ENCODE measurements around the gene SPATA31E1. TPM values are rescaled to one million over a fixed set of nuclear protein-coding genes. Genes with fewer than 3 reads are reported as not detected.

SPATA31E1 gene
- total RNA-seq, 4 donors from 2014 or later: not detected

DNA sequence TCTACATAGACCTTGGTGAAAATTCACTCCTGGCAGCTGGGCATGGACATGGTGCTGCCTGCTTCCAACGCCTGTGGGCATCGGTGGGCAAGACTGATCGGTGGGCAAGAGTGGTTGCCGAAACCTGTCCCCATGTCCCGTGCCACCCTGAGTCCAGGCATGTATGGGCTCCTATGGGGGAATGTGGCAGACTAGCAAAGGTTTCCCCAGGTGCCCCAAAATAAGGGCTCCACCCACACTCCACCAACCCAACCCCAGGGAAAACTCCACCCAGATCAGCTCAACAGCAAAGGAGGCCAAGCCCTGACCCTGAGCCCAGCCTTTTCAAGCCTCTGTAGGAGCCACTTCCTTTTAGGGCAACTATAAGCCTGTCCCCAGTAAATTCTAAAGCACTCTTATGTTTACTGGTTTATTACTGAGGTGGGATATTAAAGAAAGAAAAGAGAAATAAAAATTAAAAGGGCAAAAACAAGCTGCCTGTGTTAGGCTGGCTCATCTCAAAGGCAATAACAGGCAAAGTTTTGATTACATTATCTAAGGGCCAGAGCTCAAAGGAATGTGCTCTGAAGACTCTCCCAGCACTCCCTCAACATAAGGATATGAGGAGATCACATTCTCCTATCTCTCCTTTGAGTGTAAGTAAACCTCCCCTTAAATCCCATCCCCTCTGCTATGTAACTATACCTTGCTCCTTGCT lies 8.9 kb upstream of the SPATA31E1 start:
- TF ChIP-seq, protein P1, sequence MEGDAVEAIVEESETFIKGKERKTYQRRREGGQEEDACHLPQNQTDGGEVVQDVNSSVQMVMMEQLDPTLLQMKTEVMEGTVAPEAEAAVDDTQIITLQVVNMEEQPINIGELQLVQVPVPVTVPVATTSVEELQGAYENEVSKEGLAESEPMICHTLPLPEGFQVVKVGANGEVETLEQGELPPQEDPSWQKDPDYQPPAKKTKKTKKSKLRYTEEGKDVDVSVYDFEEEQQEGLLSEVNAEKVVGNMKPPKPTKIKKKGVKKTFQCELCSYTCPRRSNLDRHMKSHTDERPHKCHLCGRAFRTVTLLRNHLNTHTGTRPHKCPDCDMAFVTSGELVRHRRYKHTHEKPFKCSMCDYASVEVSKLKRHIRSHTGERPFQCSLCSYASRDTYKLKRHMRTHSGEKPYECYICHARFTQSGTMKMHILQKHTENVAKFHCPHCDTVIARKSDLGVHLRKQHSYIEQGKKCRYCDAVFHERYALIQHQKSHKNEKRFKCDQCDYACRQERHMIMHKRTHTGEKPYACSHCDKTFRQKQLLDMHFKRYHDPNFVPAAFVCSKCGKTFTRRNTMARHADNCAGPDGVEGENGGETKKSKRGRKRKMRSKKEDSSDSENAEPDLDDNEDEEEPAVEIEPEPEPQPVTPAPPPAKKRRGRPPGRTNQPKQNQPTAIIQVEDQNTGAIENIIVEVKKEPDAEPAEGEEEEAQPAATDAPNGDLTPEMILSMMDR (IDR thresholded peaks at IDR 0.05; ENCODE audit: low read depth): no peak

DNA sequence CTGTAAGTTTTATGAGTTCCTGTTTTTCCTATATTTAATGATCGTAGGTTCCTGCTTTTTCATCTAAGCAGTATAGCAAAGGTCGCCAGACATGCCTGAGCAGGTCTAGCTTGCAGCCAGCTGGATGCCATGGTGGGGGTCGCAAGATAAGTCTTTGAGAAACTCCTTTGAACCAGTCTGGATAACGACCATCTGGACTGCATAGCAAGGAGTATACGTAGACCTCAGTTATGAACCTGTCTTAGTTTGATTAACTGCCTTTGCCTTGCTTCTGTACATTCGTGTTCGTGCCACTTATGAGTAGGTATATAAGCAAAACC lies 8.4 kb upstream of the SPATA31E1 start:
- TF ChIP-seq, protein P1 (IDR thresholded peaks at IDR 0.05; ENCODE audit: low read depth): no peak

DNA sequence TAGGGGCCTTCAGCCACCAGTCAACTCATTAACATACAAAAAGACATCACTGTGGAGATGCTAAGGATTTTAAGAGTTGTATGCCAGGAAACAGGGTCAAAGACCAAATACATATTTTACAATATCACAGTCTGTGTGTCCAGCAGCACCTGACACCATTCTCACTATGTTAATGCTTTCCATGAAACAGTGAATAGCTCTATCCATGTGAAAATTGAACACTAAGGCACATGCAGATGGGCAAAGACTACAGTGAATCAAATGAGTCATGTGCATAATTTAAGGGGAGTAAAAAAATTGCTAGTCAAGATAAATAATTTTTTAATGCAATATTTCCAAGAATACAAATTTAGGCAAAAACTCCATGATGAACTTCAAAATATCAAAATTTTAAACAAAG lies 7.6 kb upstream of the SPATA31E1 start:
- TF ChIP-seq, protein P1 (IDR thresholded peaks at IDR 0.05; ENCODE audit: low read depth): no peak

DNA sequence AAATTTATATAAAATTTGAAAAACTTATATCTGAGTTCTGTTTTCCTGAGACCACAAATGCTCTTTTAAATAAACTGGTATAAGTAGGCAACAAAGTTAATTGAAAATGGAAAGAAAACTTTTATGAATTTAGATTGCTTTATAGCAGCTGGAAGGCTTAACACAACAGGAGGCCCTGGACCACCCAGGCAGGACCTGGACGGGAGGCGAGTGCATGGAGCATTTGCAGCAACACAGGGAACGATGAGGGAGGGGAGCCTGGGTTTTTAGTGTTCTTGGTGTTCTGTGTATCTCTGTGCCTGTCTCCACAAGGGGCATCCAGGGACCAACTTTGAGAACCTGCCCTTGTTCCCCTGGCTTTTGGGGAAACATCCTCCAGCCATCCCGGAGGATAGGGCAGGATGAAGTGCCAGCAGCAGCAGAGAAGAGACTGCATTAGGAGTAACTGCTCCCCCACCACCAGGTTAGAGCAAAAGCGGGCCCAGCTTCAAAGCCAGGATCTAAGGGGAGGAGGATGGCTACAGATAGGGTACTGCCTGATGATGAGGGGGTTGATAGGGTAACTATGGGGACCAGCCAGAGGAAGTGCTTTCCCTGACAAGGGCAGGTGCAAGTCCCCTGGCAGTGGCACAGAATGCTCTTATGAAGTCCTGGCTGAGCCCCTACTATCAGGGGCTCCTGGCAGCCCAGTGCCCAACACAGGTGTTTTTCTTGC lies 6.7 kb upstream of the SPATA31E1 start:
- TF ChIP-seq, protein P1 (IDR thresholded peaks at IDR 0.05; ENCODE audit: low read depth): no peak

DNA sequence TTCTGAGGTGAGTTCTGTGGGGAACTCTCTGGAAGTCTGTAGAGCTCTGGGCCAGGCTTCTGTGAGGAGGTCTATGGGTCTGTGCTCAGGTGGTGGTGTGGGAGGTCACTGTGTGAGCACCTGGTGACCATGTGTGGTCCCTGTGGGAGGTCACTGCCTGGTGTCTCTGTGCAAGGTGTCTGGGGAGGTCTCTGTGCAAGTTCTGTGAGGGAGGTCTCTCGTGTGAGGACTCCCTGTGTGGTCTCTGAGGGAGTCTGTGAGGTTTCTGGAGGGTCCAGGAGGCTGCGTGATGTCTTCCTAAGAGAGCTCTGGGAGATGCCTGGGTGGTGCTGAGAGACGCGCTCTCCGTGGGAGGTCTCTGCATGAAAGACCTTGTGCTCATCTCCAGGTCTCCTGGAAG lies 6.0 kb upstream of the SPATA31E1 start:
- TF ChIP-seq, protein P1 (IDR thresholded peaks at IDR 0.05; ENCODE audit: low read depth): no peak

DNA sequence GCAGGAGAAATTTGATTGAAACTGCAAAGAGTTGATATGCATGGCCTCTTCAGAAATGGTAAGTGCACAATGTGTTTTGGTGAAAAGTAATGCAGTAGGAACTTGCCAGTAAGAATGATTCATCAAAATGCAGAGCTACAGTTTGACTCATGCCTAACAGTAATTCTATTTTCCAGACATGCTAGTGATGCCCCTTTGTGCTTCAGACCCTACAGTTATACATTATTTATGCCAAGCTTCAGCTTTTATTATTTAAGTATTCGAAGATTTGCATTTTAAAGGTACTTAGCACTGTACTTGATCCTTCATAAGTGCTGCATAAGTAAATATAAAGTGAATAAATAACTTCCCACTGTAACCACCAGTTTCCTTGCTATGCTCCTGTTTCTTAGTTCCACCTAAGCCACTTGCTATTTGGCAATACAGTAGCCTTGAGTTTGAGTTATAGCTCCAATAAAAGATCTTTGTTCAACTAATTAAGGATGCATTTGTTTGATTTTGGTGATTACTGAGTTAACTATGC lies 3.6 kb upstream of the SPATA31E1 start:
- TF ChIP-seq, protein P1 (IDR thresholded peaks at IDR 0.05; ENCODE audit: low read depth): no peak

DNA sequence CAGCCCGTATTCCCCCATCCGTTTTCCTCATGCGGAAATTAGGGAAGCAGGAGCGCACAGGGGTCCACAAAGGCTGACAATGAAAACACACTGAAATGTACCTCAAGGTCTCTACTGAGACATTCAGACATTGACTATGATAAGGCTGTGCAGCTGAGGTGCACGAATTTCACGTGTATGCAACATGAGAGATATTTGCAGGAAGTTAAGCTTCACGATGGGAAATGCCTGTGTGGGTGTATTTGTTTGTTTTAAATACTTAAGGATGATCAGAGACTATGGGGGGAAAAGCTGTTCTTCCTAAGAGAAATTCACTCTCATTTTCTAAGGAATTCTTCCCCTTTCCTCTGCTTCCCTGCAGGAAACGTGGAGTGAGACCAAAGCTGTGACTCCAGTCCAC lies 2.6 kb upstream of the SPATA31E1 start:
- TF ChIP-seq, protein P1 (IDR thresholded peaks at IDR 0.05; ENCODE audit: low read depth): no peak

All from subcutaneous adipose tissue (tissue), 4 donors.